ENCODE results near the gene CFAP141. TPM values are rescaled to one million over a fixed set of nuclear protein-coding genes. Genes with fewer than 3 reads are reported as not detected.

The CFAP141 gene
- polyA plus RNA-seq, 1 donor from 2014 or later: not detected

DNA sequence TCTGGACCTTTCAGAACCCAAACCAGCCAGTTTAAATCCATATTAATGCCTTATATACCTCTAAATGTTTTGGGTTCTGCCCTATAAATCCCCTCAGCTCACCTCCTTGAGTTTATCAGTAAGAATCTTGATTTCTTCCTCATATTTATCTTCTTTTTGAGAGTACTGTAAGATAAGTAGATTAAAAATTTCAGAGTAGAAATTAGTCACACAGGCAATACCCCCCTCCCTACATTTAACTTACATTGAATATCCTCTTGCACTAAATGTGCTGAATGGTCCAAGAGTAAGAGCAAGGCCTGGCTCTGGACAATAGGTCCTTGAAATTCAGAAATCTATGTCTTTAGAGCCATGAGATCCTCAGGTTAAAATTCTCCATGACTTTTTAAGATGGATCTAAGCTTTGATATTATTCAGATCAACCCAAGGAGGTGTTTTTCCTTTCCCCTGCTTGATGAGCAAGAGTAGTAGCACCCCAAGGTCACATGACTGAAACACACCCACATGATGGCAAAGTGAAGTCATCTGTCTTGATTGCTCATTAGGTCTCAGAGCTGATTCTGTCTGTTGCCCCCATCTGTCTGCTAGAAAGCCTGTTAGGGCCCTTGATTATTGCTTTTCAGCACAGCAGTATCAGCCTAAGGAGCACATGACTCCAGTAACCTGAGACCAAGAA, 35.4 kb downstream of the CFAP141 start:
- Histone ChIP-seq H3K9me3 (ENCODE audit: low read length) (no peaks in the 10 kb centered on the region), H2AFZ (ENCODE audit: low read depth, low read length) (no peak overlapping the region), H3K79me2 (replicated peaks; ENCODE audit: insufficient read depth, low read length) (no peaks in the 10 kb centered on the region), H3K36me3 (ENCODE audit: insufficient read depth, low read length) (peaks cover 13% of the 10 kb centered on the region), H3K27ac (ENCODE audit: low read length) (no peak overlapping the region), H3F3A (ENCODE audit: insufficient read depth, low read length, poor library complexity, severe bottlenecking) (no peaks in the 10 kb centered on the region), H4K20me1 (ENCODE audit: insufficient read depth) (no peaks in the 10 kb centered on the region), H3K4me2 (ENCODE audit: low read length) (no peak overlapping the region), H3K9me2 (ENCODE audit: insufficient read depth, low read length) (no peaks in the 10 kb centered on the region), H3K27me3 (ENCODE audit: insufficient read depth, low read depth, low read length) (no peaks in the 10 kb centered on the region), H3K9ac (ENCODE audit: low read length) (no peak overlapping the region), H3K4me3 (ENCODE audit: low read length) (no peak overlapping the region)
- TF ChIP-seq SMC3 (conservative IDR thresholded peaks at IDR 0.05; ENCODE audit: poor library complexity): no peak

- H3K27me3 ChIP-seq (ENCODE audit: insufficient read depth, low read depth, low read length): no peaks in the 10 kb centered on the region
- TF ChIP-seq EP300 (conservative IDR thresholded peaks at IDR 0.05; ENCODE audit: poor library complexity, severe bottlenecking): no peak
- no peak for TF ChIP-seq MXI1 (conservative IDR thresholded peaks at IDR 0.05; ENCODE audit: poor library complexity, severe bottlenecking)
- TF ChIP-seq POLR2AphosphoS5 (IDR thresholded peaks at IDR 0.05): no peak
- TF ChIP-seq CTCF (IDR thresholded peaks at IDR 0.05; ENCODE audit: poor library complexity, severe bottlenecking): no peak
- no peak for TF ChIP-seq TAF1 (IDR thresholded peaks at IDR 0.05; ENCODE audit: low read depth)
- no peak for TF ChIP-seq EZH2 (IDR thresholded peaks at IDR 0.05; ENCODE audit: borderline replicate concordance, insufficient read depth, low read length, poor library complexity, severe bottlenecking)
- TF ChIP-seq, protein P1, sequence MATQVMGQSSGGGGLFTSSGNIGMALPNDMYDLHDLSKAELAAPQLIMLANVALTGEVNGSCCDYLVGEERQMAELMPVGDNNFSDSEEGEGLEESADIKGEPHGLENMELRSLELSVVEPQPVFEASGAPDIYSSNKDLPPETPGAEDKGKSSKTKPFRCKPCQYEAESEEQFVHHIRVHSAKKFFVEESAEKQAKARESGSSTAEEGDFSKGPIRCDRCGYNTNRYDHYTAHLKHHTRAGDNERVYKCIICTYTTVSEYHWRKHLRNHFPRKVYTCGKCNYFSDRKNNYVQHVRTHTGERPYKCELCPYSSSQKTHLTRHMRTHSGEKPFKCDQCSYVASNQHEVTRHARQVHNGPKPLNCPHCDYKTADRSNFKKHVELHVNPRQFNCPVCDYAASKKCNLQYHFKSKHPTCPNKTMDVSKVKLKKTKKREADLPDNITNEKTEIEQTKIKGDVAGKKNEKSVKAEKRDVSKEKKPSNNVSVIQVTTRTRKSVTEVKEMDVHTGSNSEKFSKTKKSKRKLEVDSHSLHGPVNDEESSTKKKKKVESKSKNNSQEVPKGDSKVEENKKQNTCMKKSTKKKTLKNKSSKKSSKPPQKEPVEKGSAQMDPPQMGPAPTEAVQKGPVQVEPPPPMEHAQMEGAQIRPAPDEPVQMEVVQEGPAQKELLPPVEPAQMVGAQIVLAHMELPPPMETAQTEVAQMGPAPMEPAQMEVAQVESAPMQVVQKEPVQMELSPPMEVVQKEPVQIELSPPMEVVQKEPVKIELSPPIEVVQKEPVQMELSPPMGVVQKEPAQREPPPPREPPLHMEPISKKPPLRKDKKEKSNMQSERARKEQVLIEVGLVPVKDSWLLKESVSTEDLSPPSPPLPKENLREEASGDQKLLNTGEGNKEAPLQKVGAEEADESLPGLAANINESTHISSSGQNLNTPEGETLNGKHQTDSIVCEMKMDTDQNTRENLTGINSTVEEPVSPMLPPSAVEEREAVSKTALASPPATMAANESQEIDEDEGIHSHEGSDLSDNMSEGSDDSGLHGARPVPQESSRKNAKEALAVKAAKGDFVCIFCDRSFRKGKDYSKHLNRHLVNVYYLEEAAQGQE (IDR thresholded peaks at IDR 0.05; ENCODE audit: borderline replicate concordance): no peak
- no peak for TF ChIP-seq SMC3 (conservative IDR thresholded peaks at IDR 0.05; ENCODE audit: poor library complexity)
- TF ChIP-seq RAD21 (conservative IDR thresholded peaks at IDR 0.05): no peak
- no peak overlapping the region for H3K9ac ChIP-seq (ENCODE audit: low read length)
- H3F3A ChIP-seq (ENCODE audit: insufficient read depth, low read length, poor library complexity, severe bottlenecking): no peaks in the 10 kb centered on the region
- H3K27ac ChIP-seq (ENCODE audit: low read length): no peak overlapping the region
- H3K4me3 ChIP-seq (ENCODE audit: low read length): no peak overlapping the region
- H2AFZ ChIP-seq (ENCODE audit: low read depth, low read length): no peak overlapping the region
- no peaks in the 10 kb centered on the region for H3K9me3 ChIP-seq (ENCODE audit: low read length)
- H3K36me3 ChIP-seq (ENCODE audit: insufficient read depth, low read length): peaks cover 17% of the 10 kb centered on the region
- no peak overlapping the region for H3K4me2 ChIP-seq (ENCODE audit: low read length)
- H3K79me2 ChIP-seq (replicated peaks; ENCODE audit: insufficient read depth, low read length): no peaks in the 10 kb centered on the region
- H4K20me1 ChIP-seq (ENCODE audit: insufficient read depth): no peaks in the 10 kb centered on the region
- no peaks in the 10 kb centered on the region for H3K9me2 ChIP-seq (ENCODE audit: insufficient read depth, low read length)
These were observed 38.7 kb downstream of the CFAP141 start for GRCh38 chr1:154167461-154167860.
